PC-3 (cell line): ENCODE data around the gene PHACTR2. TPM values are rescaled to one million over a fixed set of nuclear protein-coding genes. Genes with fewer than 3 reads are reported as not detected.

Experiments
- ATAC-seq: fragments of 200-7000 bp; cut with Tn5 transposase; 2 replicates; pipeline ENCODE4 v1.9.1; 2020; ENCODE audit warnings: mild to moderate bottlenecking, moderate library complexity
- BruUV-seq: library from RNA; stranded (reverse); fragments of 400-500 nt; replicated peaks from 2 replicates; lab custom pipeline; 2021; lab: Mats Ljungman, UMichigan
- CTCF ChIA-PET: fragments of 300-600 bp; sonication (Branson Sonifier 250); formaldehyde crosslinking; loops from one replicate; lab custom pipeline; 2022; ENCODE audit warnings: antibody characterized with exemption; lab: Charles Lee
- POLR2A ChIA-PET: fragments of 300-600 bp; sonication (Branson Sonifier 250); formaldehyde crosslinking; loops from one replicate; lab custom pipeline; 2022; ENCODE audit warnings: antibody characterized with exemption; ENCODE audit not compliant: unreplicated experiment; lab: Charles Lee
- DNase-seq: peaks from one replicate; pipeline ENCODE4 v3.0.0-alpha.2; 2015
- H2AFZ ChIP-seq: fragments of 300-600 bp; sonication (generic); 2 replicates; pipeline ENCODE4 v1.6.0; 2016; ENCODE audit warnings: antibody characterized with exemption, low read length
- H3F3A ChIP-seq: fragments of 300-600 bp; sonication (generic); one replicate; pipeline ENCODE4 v1.6.0; 2017; ENCODE audit warnings: antibody characterized with exemption, low read length, control low read depth, mild to moderate bottlenecking; ENCODE audit not compliant: unreplicated experiment
- H3K27ac ChIP-seq: fragments of 300-600 bp; sonication (generic); 2 replicates; pipeline ENCODE4 v1.5.1; 2016; ENCODE audit warnings: mild to moderate bottlenecking, low read length
- H3K27me3 ChIP-seq: fragments of 300-600 bp; sonication (generic); 2 replicates; pipeline ENCODE4 v1.6.1; 2016; ENCODE audit warnings: low read length, mixed read lengths
- H3K36me3 ChIP-seq: fragments of 300-600 bp; sonication (generic); 2 replicates; pipeline ENCODE4 v1.6.1; 2016; ENCODE audit warnings: low read depth, mixed run types, low read length, mixed read lengths
- H3K4me1 ChIP-seq: fragments of 300-600 bp; sonication (generic); 2 replicates; pipeline ENCODE4 v1.5.1; 2016; ENCODE audit warnings: low read length; ENCODE audit not compliant: insufficient read depth
- H3K4me2 ChIP-seq: fragments of 300-600 bp; sonication (generic); 2 replicates; pipeline ENCODE4 v1.6.0; 2016; ENCODE audit warnings: low read length
- H3K4me3 ChIP-seq: fragments of 300-600 bp; sonication (generic); 2 replicates; pipeline ENCODE4 v1.5.1; 2016; ENCODE audit warnings: mild to moderate bottlenecking, low read length, mixed read lengths
- H3K79me2 ChIP-seq: fragments of 300-600 bp; sonication (generic); 2 replicates; pipeline ENCODE4 v1.6.1; 2017; ENCODE audit warnings: low read length, mixed read lengths
- H3K9ac ChIP-seq: fragments of 300-600 bp; sonication (generic); 2 replicates; pipeline ENCODE4 v1.6.0; 2016; ENCODE audit warnings: mild to moderate bottlenecking, low read length
- H3K9me2 ChIP-seq: fragments of 300-600 bp; sonication (generic); replicated peaks from 2 replicates; pipeline ENCODE4 v1.6.1; 2016; ENCODE audit warnings: mixed run types, low read length, mixed read lengths
- H3K9me3 ChIP-seq: fragments of 300-600 bp; sonication (generic); 2 replicates; pipeline ENCODE4 v1.6.1; 2016; ENCODE audit warnings: low read length, mixed read lengths
- H4K20me1 ChIP-seq: fragments of 300-600 bp; sonication (generic); 2 replicates; pipeline ENCODE4 v1.6.1; 2016; ENCODE audit warnings: low read length, mixed read lengths
- EZH2 ChIP-seq: fragments of 300-600 bp; sonication (generic); IDR thresholded peaks from one replicate; pipeline ENCODE4 v1.6.1; 2017; ENCODE audit warnings: antibody characterized with exemption, mild to moderate bottlenecking, low read length; ENCODE audit not compliant: unreplicated experiment
- EZH2phosphoT487 ChIP-seq: fragments of 300-600 bp; sonication (generic); IDR thresholded peaks from 2 replicates; pipeline ENCODE4 v1.6.1; 2018; ENCODE audit warnings: mild to moderate bottlenecking, antibody characterized with exemption, low read length, borderline replicate concordance
- intact Hi-C: fragments of 100-400 bp; cut with micrococcal nuclease; formaldehyde crosslinking; loops from 2 replicates; pipeline ENCODE4 v1.9.0; 2023
- total RNA-seq: library from RNA; depleted of rRNA; stranded (reverse); fragments of >200 nt; gene quantifications from 2 replicates; pipeline ENCODE4 v1.2.3, GENCODE V29; 2014
- TF ChIP-seq, protein P1 (sequence below): fragments of 300-600 bp; sonication (generic); conservative IDR thresholded peaks from 2 replicates; pipeline ENCODE4 v1.5.1; 2017; ENCODE audit warnings: antibody characterized with exemption, low read depth, mild to moderate bottlenecking, low read length

PHACTR2 gene
- total RNA-seq, 1 experiment from 2014 or later: 19.4 TPM

- Histone ChIP-seq H3F3A (no peaks in the 10 kb centered on the region), H3K9ac (no peak overlapping the region), H3K4me1 (peaks cover 9% of the 10 kb centered on the region; the same call in 1 of the 2 replicates), H2AFZ (no peak overlapping the region), H3K4me3 (no peak overlapping the region), H3K79me2 (peaks cover 26% of the 10 kb centered on the region), H3K9me2 (no peaks in the 10 kb centered on the region), H3K27ac (no peak overlapping the region), H3K9me3 (no peaks in the 10 kb centered on the region), H4K20me1 (no peaks in the 10 kb centered on the region), H3K27me3 (no peaks in the 10 kb centered on the region), H3K36me3 (peaks cover 12% of the 10 kb centered on the region), H3K4me2 (no peak overlapping the region)
- intact Hi-C loops: loop anchor here (5.0 to 10.0 kb wide), 3 partner anchors 96 to 263 kb away; partner anchors contain the start of gene PHACTR2
- BruUV-seq: no TSS peak
- DNase-seq: no peak
- POLR2A ChIA-PET: no interaction called here
- CTCF ChIA-PET: no interaction called here
- TF ChIP-seq EZH2: no peak
- no peak for TF ChIP-seq EZH2phosphoT487
- TF ChIP-seq, protein P1, sequence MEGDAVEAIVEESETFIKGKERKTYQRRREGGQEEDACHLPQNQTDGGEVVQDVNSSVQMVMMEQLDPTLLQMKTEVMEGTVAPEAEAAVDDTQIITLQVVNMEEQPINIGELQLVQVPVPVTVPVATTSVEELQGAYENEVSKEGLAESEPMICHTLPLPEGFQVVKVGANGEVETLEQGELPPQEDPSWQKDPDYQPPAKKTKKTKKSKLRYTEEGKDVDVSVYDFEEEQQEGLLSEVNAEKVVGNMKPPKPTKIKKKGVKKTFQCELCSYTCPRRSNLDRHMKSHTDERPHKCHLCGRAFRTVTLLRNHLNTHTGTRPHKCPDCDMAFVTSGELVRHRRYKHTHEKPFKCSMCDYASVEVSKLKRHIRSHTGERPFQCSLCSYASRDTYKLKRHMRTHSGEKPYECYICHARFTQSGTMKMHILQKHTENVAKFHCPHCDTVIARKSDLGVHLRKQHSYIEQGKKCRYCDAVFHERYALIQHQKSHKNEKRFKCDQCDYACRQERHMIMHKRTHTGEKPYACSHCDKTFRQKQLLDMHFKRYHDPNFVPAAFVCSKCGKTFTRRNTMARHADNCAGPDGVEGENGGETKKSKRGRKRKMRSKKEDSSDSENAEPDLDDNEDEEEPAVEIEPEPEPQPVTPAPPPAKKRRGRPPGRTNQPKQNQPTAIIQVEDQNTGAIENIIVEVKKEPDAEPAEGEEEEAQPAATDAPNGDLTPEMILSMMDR: no peak
- no peak for ATAC-seq
Measured at GRCh38 chr6:143840595-143841265, 163.0 kb downstream of the PHACTR2 start.

DNA sequence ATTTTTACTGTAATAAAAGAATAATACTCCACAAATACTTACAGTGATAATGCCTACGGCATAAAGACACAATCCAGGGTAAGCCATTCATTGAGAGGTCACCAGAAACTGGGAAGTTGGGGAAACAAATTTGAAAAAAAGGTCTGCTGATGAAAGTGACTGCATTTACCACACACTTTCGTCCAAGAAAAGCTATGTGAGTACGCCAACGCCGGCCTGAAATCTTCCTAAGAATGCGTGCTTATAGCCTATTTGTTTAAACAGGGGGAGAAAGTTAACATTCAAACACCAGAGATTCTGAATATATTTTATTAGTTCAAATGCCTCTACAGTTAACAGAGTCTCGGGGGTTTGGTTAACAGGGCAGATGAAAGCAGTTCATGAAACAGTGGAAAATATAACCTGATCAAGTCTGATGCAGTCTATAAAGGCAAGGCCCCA lies 164.7 kb downstream of the PHACTR2 start:
- Histone ChIP-seq H3K9me2 (no peaks in the 10 kb centered on the region), H3K27ac (peak overlapping the region; percentile 32; the same call in 1 of the 2 replicates), H3F3A (no peaks in the 10 kb centered on the region), H3K27me3 (no peaks in the 10 kb centered on the region), H4K20me1 (no peaks in the 10 kb centered on the region), H3K9me3 (no peaks in the 10 kb centered on the region), H3K9ac (peak overlapping the region; percentile 98), H3K4me2 (peak overlapping the region; percentile 97), H3K36me3 (peaks cover 26% of the 10 kb centered on the region), H3K4me1 (peaks cover 9% of the 10 kb centered on the region; the same call in 1 of the 2 replicates), H3K79me2 (peaks cover 42% of the 10 kb centered on the region), H3K4me3 (peak overlapping the region; percentile 85), H2AFZ (peak overlapping the region; percentile 97)
- CTCF ChIA-PET: interaction anchor here (2.1 kb wide), 1 partner anchor 267 kb away, joined by 11 read pairs; no protein-coding TSS in a partner anchor
- DNase-seq: no peak
- POLR2A ChIA-PET: interaction anchor here (0.6 to 1.0 kb wide), 2 partner anchors 10 to 145 kb away, joined by 3 to 4 read pairs; no protein-coding TSS in a partner anchor
- peak; percentile 27; the same call in 1 of the 2 replicates for ATAC-seq
- BruUV-seq: TSS peak; percentile 98
- intact Hi-C loops: loop anchor here (5.0 to 10.0 kb wide), 3 partner anchors 98 to 265 kb away; partner anchors contain the start of gene PHACTR2
- no peak for TF ChIP-seq EZH2
- no peak for TF ChIP-seq EZH2phosphoT487
- TF ChIP-seq, protein P1: no peak
